NCI-H510A treated with DMSO at 0.1 percent for 48 hours (cell line): ENCODE results near the gene CISH.

Experiments used
- DNase-seq: peaks from one replicate; lab custom pipeline; 2025; lab: John Stamatoyannopoulos, UW

Gene CISH

DNA sequence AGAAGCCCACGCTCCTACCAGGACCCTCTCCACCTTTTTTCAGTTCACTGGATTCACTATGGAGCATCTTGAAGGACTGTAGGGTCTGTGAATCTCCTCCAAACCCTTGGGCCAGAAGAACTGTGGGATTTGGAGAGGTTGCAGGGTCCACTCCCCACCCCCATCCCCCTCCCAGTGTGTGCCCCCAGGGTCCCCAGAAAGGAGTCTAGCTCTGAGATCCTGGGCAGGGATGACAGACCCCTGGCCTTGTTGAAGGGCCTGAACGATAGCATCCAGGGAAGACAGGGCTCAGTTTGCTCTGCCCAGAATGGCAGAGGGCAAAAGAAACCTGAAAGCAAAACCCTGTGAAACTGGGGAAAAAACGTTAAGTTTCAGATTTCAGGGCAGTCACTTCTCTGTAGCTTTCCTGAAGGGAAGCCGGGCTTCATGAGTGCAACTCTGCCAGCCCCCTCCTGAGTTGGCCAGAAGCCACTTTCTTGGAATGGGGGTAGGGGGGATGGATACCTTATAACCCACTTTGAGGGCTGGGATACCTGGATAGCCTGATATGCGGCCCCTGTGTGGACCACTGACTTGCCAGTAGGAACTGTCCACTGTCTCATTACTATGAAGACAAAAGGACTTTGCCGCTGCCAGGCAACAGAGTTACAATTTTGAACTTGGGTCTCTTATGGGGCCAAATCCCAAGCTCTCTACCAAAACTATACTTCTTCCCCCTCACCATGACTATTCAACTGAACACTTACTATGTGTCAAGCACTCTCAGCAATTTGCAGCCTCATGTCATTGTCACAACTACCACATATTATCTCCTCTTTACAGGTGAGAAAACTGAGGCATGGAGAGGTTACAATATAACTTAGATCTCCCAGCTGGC, 1.6 kb upstream of the CISH start:
- no peak for DNase-seq

- no peak for DNase-seq
Observed at GRCh38 chr3:50612234-50612882, 784 bp upstream of the CISH start.

DNA sequence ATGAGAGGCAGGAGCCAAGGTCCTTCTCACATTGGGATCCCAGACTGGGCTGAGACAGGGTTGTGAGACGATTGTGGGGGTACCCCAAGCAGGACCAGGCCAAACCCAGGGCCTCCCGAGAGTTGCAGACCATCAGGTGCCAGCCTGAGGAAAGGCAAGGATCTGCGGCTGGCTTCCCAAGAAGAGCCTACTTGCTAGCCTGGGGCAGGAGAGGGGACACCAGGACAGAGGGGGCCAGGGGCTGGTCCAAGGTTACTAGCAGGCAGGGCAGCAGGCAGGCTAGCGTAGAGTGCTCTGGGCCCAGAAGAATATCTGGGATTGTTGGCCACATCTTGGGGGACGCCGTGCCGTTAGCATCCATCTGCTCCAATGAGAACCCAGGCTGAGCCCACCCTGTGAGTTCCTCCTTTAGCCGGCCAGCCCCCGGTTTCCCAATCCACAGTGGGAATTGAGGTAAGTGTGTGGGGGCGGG, 546 bp downstream of the CISH start:
- DNase-seq, result no peak

DNA sequence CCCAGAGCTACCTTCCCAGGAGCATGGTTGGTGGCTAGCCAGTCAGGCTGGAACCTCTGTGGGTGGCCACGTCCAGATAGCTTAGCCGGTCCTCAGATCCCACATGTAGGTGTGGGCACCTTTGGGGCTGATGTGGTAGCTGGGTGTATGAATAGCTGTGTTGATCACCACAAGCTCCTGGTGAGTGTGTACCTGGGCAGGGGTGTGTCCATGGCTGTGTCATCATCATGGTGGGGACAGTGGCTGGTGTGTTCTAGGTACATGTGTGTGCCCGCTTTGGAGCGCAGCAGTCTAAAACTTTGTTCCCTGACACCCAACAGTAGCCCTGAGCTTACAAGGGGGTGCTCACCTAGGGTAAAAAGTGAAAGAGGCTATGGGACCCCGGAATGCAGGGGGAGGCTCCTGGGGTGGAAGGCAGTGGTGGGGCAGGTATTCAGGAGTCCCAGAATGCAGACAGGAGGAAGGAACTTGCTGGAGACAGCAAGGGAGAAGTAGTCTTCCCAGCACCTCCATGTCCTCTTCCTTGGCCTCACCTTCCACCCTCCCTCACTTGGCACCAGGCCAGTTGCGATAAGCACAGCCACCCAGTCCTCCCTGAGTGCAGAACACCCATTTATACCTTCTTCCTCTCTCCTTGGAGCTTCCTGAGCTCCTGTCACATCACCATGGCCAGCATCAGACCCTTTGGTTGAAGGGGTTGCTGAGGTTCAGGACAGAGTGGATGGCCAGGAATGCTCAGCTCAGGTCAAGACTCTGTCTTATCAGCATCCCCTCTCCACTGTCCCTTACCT, 1.2 kb downstream of the CISH start:
- DNase-seq, result no peak

- DNase-seq, result no peak
Observed at GRCh38 chr3:50609763-50610085, 1.9 kb downstream of the CISH start.

- DNase-seq, result no peak
Observed at GRCh38 chr3:50609071-50609762, 2.4 kb downstream of the CISH start.

- no peak for DNase-seq
Observed at GRCh38 chr3:50608278-50608677, 3.3 kb downstream of the CISH start.

GRCh38 chr3:50607271-50608091, 4.1 kb downstream of the CISH start:
- no peak for DNase-seq

DNA sequence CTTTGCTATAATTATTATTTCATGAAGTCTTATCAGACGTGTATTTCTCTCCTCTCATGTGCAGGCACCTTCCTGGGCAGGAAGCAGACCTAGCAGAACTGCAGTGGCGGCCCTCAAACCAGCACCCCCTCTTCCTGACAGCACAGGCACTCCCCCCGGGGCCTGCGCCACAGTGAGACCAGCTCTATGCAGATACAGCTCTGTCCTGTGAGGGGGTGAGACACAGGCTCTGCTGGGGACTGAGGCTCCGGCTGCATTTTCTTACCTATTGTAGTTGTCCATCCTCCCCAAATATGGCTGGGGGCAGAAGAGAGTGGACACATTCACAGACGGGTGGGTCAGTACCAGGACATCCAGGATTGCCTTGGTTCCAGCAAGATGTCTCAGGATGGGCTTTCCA, 5.0 kb downstream of the CISH start:
- DNase-seq, result no peak

- no peak for DNase-seq
Observed at GRCh38 chr3:50605901-50606326, 5.7 kb downstream of the CISH start.

DNA sequence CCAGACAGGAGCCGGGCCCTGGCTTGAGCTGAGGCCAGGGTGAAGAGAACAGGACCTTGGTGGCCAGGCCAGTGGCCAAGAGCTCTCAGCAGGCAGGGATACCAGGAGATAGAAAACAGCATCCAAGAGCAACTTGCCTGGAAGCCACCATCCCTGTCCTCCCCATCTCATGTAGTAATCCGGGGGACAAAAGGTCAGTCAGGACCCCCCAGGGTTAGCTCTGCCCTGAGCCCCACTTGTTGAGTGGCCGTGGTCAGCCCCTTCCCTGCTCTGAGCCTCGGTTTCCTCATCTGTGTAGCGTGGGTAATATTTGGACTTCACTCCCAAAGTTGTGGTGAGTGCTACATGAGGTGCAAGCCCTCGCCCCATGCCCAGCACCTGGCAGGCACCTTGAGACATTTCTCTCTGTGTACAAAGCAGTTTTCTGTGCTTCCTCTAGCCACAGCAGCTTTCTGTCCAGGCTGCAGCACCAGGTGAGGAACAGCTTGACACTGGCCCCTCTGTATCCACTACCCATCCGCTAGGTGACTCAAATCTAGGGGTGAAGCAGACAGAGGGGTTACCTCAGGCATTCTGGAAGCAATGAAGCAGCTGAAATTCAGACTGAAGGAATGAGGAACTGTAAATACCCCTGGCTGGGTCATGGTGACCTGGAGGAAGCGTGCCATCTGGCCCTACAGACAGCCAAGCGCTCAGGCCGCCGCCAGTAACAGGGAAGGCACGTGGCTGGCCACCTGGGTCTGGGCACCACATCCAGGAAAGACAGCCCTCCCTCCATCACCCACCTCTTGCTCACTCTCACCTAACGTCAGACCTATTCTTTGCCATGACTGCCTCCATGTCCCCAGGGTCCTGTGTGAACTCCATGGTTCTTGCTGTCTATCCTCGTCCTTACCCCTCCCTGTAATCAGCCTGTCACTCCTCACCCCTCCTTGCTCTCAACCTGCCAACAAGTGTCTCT, 6.7 kb downstream of the CISH start:
- DNase-seq, result no peak

GRCh38 chr3:50604110-50604621, 7.4 kb downstream of the CISH start:
- DNase-seq, result no peak

DNA sequence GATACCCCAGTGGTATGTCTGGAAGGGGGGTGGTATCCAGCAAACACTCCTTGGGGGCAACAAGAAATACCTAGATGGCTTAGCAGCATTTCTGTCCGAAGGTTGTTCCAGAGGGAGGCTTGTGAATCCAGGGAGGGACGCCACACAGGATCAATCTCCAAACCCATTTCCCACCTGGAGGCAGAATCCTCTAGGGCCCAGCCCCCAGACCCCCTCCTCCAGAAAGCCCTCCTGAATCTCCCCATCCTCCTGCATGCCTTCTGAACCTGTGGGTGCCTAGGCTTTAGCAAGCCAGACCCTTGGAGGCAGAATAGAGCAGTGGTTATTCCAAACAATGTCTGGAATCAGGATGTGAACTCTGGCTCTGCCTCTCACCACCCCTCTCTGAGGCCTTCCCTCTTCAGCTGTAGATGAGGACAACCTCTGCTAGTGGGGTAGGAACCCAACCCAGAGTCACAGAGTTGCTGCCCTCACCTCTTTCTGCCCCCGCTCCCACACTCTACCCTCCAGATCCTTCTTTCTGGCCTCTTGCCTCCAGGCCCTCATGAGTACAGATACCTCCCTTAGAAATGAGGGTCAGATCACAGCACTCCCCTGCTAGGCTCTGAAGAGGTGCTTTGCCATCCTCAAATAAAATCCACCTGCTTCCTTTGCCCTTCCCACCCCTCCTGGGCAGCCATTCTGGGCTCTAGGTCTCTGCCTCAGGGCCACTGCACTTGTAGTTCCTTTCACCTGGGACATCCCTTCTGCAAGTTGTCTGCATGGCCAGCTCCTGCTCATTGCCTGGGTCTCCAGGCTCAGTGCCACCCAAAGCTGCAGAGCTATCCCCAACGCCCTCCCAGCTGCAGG, 8.1 kb downstream of the CISH start:
- no peak for DNase-seq

DNA sequence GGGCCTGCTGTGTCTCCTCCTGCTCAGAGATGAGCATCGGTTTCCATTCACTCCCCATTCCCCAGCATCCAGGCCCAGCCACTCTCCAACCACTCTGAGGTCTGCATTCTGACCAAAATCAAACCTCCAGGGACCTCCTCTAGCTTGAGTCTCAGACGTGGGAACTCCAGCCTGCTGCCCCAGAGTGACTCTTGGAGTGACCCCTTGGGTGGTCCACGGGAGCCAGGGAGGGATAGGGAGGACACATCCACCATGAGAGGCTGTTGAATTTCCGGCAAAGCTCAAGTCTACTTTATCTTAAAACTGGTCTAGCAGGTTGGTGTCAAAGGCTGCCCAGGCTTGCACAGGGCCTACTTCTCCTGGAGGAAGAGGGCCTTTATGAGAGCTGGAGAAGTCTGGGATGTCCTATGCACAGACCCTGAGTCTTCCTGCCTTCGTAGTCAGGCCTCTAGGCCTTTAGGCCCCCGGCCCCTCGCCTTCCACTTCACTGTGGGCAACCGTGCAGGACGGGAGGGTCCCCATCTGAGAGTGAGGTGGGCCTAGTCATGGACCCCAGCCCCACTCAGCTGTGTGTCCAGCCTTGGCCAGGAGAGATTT, 8.9 kb downstream of the CISH start:
- peak; percentile 60 for DNase-seq

DNA sequence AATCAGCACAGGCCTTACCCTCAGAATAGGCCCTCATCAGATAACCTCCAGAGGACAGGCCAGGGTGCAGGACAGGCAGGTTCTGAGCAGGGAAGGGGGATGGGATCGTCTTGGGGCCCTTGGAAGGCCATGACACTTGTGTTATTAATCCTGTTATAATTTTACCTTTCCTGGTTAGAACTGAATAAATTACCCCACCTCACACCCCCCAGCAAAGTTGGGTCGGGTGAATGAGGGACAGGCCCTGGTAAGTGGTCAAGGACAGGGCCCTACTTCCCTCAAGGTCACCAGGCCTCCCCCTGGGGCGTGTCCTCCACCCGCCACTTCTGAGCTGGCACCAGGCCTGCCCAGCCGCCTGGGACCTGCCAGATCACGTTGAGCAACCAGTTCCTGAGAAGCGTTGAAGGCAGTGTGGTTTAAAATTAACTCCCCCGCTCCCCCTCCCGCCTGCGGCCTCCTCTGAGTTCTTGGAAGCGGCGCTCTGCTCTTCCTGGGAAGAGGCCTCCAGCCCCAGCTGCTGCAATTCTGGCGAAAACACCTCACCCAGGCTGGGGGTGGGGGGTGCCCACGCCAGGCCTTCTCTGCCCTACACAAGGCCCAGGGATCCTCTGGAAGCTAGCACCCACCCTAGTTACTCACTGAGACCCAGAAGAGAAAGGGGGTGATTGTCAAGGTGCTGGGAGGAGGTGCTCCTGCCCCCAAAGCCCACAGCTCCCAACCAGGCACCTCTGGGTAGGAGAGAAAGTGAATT, 10.6 kb downstream of the CISH start:
- peak; percentile 81 for DNase-seq

- no peak for DNase-seq
Observed at GRCh38 chr3:50600141-50600753, 11.3 kb downstream of the CISH start.

- no peak for DNase-seq
Observed at GRCh38 chr3:50599716-50600118, 11.9 kb downstream of the CISH start.
